Measurements from ENCODE around the gene KAZN. TPM values are rescaled to one million over a fixed set of nuclear protein-coding genes. Genes with fewer than 3 reads are reported as not detected.

The KAZN gene
- total and polyA plus RNA-seq, 8 donors: 11.1 to 37.5 (median 30.2) TPM

- intact Hi-C loops (cut with DNase I): no loop called here
Observed at GRCh38 chr1:14735841-14736240, 137.4 kb downstream of the KAZN start.

GRCh38 chr1:14737561-14738094, 139.1 kb downstream of the KAZN start:
- peaks cover 0 to 31% of the 10 kb centered on the region in 2 donors for H3K27me3 ChIP-seq
- H3K9me3 ChIP-seq: no peaks in the 10 kb centered on the region
- no peak overlapping the region for H3K27ac ChIP-seq
- DNase-seq (no peak), ATAC-seq (no peak)
- TF ChIP-seq CTCF (IDR thresholded peaks at IDR 0.05): no peak
- H3K4me1 ChIP-seq: peaks cover 6 to 22% of the 10 kb centered on the region in 2 donors
- H3K36me3 ChIP-seq: no peaks in the 10 kb centered on the region
- intact Hi-C loops (cut with DNase I): no loop called here
- H3K4me3 ChIP-seq: no peak overlapping the region

More at GRCh38 chr1:14735841-14736240, 137.4 kb downstream of the KAZN start:
- no peak overlapping the region for H3K4me3 ChIP-seq
- no peaks in the 10 kb centered on the region for H3K9me3 ChIP-seq
- DNase-seq: no peak
- ATAC-seq: no peak
- H3K4me1 ChIP-seq: peaks cover 9 to 12% of the 10 kb centered on the region in 2 donors
- no peaks in the 10 kb centered on the region for H3K36me3 ChIP-seq
- H3K27ac ChIP-seq: no peak overlapping the region
- H3K27me3 ChIP-seq: peaks cover 0 to 33% of the 10 kb centered on the region in 2 donors
- no peak for TF ChIP-seq CTCF (IDR thresholded peaks at IDR 0.05)

GRCh38 chr1:14738235-14738634, 139.8 kb downstream of the KAZN start:
- ATAC-seq: no peak
- H3K27ac ChIP-seq: no peak overlapping the region
- H3K4me3 ChIP-seq: no peak overlapping the region
- intact Hi-C loops (cut with DNase I): no loop called here
- no peak for DNase-seq
- no peaks in the 10 kb centered on the region for H3K9me3 ChIP-seq
- TF ChIP-seq CTCF (IDR thresholded peaks at IDR 0.05): no peak
- H3K36me3 ChIP-seq: no peaks in the 10 kb centered on the region
- peaks cover 0 to 31% of the 10 kb centered on the region in 2 donors for H3K27me3 ChIP-seq
- H3K4me1 ChIP-seq: peaks cover under 1 to 17% of the 10 kb centered on the region in 2 donors

GRCh38 chr1:14738647-14739046, 140.2 kb downstream of the KAZN start:
- H3K36me3 ChIP-seq: no peaks in the 10 kb centered on the region
- no peak overlapping the region for H3K27ac ChIP-seq
- TF ChIP-seq CTCF (IDR thresholded peaks at IDR 0.05): no peak
- DNase-seq (no peak), ATAC-seq (no peak)
- peaks cover 0 to 30% of the 10 kb centered on the region in 2 donors for H3K27me3 ChIP-seq
- no peaks in the 10 kb centered on the region for H3K9me3 ChIP-seq
- no peak overlapping the region for H3K4me3 ChIP-seq
- H3K4me1 ChIP-seq: peaks cover 0 to 13% of the 10 kb centered on the region in 2 donors
- intact Hi-C loops (cut with DNase I): no loop called here

GRCh38 chr1:14739082-14739832, 140.8 kb downstream of the KAZN start:
- intact Hi-C loops (cut with DNase I): no loop called here
- Histone ChIP-seq H3K4me3 (no peak overlapping the region), H3K9me3 (no peaks in the 10 kb centered on the region), H3K4me1 (peaks cover 0 to 11% of the 10 kb centered on the region in 2 donors), H3K27ac (no peak overlapping the region), H3K36me3 (no peaks in the 10 kb centered on the region), H3K27me3 (peaks cover 0 to 27% of the 10 kb centered on the region in 2 donors)
- ATAC-seq (no peak), DNase-seq (no peak)
- no peak for TF ChIP-seq CTCF (IDR thresholded peaks at IDR 0.05)

Data from left lung (tissue), 10 donors.